H1 (cell line): ENCODE data around the gene SEC16A. TPM values are rescaled to one million over a fixed set of nuclear protein-coding genes. Genes with fewer than 3 reads are reported as not detected.

Experiments
- CHD2 ChIP-seq: IDR thresholded peaks from 2 replicates; pipeline ENCODE4 v1.6.1; 2012; ENCODE audit warnings: low read length, improper control_type of control experiment
- EGR1 ChIP-seq: IDR thresholded peaks from 2 replicates; pipeline ENCODE4 v1.6.1; 2011; ENCODE audit warnings: low read depth, low read length, borderline replicate concordance
- GTF2F1 ChIP-seq: IDR thresholded peaks from 2 replicates; pipeline ENCODE4 v1.6.1; 2012; ENCODE audit warnings: low read depth, low read length, improper control_type of control experiment, borderline replicate concordance
- HDAC6 ChIP-seq: IDR thresholded peaks from one replicate; pipeline ENCODE4 v1.7.1; 2012; ENCODE audit warnings: low read depth, mild to moderate bottlenecking, inconsistent platforms, low read length, moderate library complexity
- POLR2A ChIP-seq, 2 experiments: IDR thresholded peaks; 1 replicate in 1 of 2; 2 replicates in 1 of 2; pipeline ENCODE4 v1.6.1; 2011; ENCODE audit warnings: low read depth in 2 of 2, low read length in 2 of 2, mild to moderate bottlenecking in 2 of 2; ENCODE audit errors: control extremely low read depth in 1 of 2
- POU5F1 ChIP-seq: IDR thresholded peaks from 2 replicates; pipeline ENCODE4 v1.6.1; 2011; ENCODE audit warnings: low read depth, mild to moderate bottlenecking, low read length, moderate library complexity
- TBP ChIP-seq: IDR thresholded peaks from 2 replicates; pipeline ENCODE4 v1.6.1; 2011; ENCODE audit warnings: low read depth, low read length, improper control_type of control experiment
- polyA plus RNA-seq, 7 experiments: library from polyadenylated mRNA; depleted of rRNA in 3 of 7; stranded (reverse) in 5 of 7; unstranded in 2 of 7; fragments of >200 nt in 5 of 7; fragments of 200-250 nt in 2 of 7; gene quantifications; 1 replicate in 5 of 7; 2 replicates in 1 of 7; 4 replicates in 1 of 7; pipeline versions ENCODE4 v1.2.1 to v1.2.3, GENCODE V29; 2011 to 2013; ENCODE audit warnings: missing spikeins in 2 of 7, mixed read lengths in 2 of 7
- total RNA-seq: library from RNA; stranded (reverse); fragmentation: NEBNext Ultra II Directional; extraction: Animal tissue kit (Norgen Biotek cat#: 25700); gene quantifications from 2 replicates; pipeline ENCODE4 v1.2.1, GENCODE V29; 2021
- TF ChIP-seq, protein P1 (sequence below): fragments of 300-600 bp; sonication (generic); IDR thresholded peaks from 2 replicates; pipeline ENCODE4 v1.7.1; 2012; ENCODE audit warnings: low read length, moderate library complexity, mild to moderate bottlenecking, inconsistent platforms; ENCODE audit not compliant: insufficient replicate concordance
- TF ChIP-seq, protein P2 (sequence below), 3 experiments: IDR thresholded peaks; 1 replicate in 2 of 3; 2 replicates in 1 of 3; pipeline versions ENCODE4 v1.5.1 to v1.6.1; 2011; ENCODE audit warnings: low read length in 3 of 3, mild to moderate bottlenecking in 3 of 3, inconsistent platforms in 2 of 3, low read depth in 1 of 3, moderate library complexity in 1 of 3; ENCODE audit not compliant: insufficient read depth in 1 of 3; ENCODE audit errors: control extremely low read depth in 1 of 3

Gene SEC16A
- total and polyA plus RNA-seq, 2 of the 8 experiments (the other 6 are each of a cell fraction or from before 2014, with no cell fraction given), result 21.6 to 49.0 TPM

- TF ChIP-seq, protein P1, sequence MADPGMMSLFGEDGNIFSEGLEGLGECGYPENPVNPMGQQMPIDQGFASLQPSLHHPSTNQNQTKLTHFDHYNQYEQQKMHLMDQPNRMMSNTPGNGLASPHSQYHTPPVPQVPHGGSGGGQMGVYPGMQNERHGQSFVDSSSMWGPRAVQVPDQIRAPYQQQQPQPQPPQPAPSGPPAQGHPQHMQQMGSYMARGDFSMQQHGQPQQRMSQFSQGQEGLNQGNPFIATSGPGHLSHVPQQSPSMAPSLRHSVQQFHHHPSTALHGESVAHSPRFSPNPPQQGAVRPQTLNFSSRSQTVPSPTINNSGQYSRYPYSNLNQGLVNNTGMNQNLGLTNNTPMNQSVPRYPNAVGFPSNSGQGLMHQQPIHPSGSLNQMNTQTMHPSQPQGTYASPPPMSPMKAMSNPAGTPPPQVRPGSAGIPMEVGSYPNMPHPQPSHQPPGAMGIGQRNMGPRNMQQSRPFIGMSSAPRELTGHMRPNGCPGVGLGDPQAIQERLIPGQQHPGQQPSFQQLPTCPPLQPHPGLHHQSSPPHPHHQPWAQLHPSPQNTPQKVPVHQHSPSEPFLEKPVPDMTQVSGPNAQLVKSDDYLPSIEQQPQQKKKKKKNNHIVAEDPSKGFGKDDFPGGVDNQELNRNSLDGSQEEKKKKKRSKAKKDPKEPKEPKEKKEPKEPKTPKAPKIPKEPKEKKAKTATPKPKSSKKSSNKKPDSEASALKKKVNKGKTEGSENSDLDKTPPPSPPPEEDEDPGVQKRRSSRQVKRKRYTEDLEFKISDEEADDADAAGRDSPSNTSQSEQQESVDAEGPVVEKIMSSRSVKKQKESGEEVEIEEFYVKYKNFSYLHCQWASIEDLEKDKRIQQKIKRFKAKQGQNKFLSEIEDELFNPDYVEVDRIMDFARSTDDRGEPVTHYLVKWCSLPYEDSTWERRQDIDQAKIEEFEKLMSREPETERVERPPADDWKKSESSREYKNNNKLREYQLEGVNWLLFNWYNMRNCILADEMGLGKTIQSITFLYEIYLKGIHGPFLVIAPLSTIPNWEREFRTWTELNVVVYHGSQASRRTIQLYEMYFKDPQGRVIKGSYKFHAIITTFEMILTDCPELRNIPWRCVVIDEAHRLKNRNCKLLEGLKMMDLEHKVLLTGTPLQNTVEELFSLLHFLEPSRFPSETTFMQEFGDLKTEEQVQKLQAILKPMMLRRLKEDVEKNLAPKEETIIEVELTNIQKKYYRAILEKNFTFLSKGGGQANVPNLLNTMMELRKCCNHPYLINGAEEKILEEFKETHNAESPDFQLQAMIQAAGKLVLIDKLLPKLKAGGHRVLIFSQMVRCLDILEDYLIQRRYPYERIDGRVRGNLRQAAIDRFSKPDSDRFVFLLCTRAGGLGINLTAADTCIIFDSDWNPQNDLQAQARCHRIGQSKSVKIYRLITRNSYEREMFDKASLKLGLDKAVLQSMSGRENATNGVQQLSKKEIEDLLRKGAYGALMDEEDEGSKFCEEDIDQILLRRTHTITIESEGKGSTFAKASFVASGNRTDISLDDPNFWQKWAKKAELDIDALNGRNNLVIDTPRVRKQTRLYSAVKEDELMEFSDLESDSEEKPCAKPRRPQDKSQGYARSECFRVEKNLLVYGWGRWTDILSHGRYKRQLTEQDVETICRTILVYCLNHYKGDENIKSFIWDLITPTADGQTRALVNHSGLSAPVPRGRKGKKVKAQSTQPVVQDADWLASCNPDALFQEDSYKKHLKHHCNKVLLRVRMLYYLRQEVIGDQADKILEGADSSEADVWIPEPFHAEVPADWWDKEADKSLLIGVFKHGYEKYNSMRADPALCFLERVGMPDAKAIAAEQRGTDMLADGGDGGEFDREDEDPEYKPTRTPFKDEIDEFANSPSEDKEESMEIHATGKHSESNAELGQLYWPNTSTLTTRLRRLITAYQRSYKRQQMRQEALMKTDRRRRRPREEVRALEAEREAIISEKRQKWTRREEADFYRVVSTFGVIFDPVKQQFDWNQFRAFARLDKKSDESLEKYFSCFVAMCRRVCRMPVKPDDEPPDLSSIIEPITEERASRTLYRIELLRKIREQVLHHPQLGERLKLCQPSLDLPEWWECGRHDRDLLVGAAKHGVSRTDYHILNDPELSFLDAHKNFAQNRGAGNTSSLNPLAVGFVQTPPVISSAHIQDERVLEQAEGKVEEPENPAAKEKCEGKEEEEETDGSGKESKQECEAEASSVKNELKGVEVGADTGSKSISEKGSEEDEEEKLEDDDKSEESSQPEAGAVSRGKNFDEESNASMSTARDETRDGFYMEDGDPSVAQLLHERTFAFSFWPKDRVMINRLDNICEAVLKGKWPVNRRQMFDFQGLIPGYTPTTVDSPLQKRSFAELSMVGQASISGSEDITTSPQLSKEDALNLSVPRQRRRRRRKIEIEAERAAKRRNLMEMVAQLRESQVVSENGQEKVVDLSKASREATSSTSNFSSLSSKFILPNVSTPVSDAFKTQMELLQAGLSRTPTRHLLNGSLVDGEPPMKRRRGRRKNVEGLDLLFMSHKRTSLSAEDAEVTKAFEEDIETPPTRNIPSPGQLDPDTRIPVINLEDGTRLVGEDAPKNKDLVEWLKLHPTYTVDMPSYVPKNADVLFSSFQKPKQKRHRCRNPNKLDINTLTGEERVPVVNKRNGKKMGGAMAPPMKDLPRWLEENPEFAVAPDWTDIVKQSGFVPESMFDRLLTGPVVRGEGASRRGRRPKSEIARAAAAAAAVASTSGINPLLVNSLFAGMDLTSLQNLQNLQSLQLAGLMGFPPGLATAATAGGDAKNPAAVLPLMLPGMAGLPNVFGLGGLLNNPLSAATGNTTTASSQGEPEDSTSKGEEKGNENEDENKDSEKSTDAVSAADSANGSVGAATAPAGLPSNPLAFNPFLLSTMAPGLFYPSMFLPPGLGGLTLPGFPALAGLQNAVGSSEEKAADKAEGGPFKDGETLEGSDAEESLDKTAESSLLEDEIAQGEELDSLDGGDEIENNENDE, result no peak
- TF ChIP-seq HDAC6 (no peak), EGR1 (no peak), CHD2 (no peak), POLR2A (IDR thresholded peaks at IDR 0.05; ENCODE audit: control extremely low read depth in 1 of 2, low read depth in 2 of 2, low read length in 2 of 2) (no peak), POU5F1 (no peak), GTF2F1 (no peak), TBP (no peak)
- TF ChIP-seq, protein P2, sequence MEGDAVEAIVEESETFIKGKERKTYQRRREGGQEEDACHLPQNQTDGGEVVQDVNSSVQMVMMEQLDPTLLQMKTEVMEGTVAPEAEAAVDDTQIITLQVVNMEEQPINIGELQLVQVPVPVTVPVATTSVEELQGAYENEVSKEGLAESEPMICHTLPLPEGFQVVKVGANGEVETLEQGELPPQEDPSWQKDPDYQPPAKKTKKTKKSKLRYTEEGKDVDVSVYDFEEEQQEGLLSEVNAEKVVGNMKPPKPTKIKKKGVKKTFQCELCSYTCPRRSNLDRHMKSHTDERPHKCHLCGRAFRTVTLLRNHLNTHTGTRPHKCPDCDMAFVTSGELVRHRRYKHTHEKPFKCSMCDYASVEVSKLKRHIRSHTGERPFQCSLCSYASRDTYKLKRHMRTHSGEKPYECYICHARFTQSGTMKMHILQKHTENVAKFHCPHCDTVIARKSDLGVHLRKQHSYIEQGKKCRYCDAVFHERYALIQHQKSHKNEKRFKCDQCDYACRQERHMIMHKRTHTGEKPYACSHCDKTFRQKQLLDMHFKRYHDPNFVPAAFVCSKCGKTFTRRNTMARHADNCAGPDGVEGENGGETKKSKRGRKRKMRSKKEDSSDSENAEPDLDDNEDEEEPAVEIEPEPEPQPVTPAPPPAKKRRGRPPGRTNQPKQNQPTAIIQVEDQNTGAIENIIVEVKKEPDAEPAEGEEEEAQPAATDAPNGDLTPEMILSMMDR (IDR thresholded peaks at IDR 0.05; ENCODE audit: control extremely low read depth in 1 of 3, insufficient read depth in 1 of 3, low read depth in 1 of 3, low read length in 3 of 3), result no peak
Observed at GRCh38 chr9:136465500-136466154, 17.2 kb downstream of the SEC16A start (continued).
